Heart left ventricle (tissue), 13 donors: Measurements from ENCODE around the gene TESPA1.

Experiments
- POLR2A ChIP-seq, 2 donors: fragments of 450-650 bp; IDR thresholded peaks; one replicate each; pipeline ENCODE4 v1.6.1; 2017; ENCODE audit warnings: antibody characterized with exemption in 2 of 2, mild to moderate bottlenecking in 2 of 2, moderate library complexity in 2 of 2
- TF ChIP-seq, protein P1 (sequence below), 12 donors: fragments of 200-600 bp; sonication (generic) in 4 of 12; IDR thresholded peaks; one replicate each; pipeline versions ENCODE4 v1.5.0 to v1.8.0; 2018 to 2022; ENCODE audit warnings: antibody characterized with exemption in 12 of 12, mild to moderate bottlenecking in 5 of 12
- donor health status: ischemic (EF 13 %, LVEDD 7.1; RV severe dilation, severe dysfunction).
- donor health status: DM: no; HTN: yes; CAD: no.
- donor health status: DM: no; HTN: no; CAD: no.
- donor health status: ischemic (EF 25% LVEDD 6.9; RV normal size, moderate dysfunction).
- donor health status: ischemic (EF 25% LVEDD 5.7; RV mildly dilated, moderate dysfunction).
- donor health status: ischemic (EF 35%, LVEDD 5.7; RV mildly dilated, moderate dysfunction).
- donor health status: nonischemic (EF 11% LVEDD 7.7; RV severe dilation, severe dysfunction).
- donor health status: DM: yes; HTN: yes; CAD: no.
- donor health status: PGD.
- donor health status: ischemic (EF 29% LVEDD 5.4; RV normal size, mild dysfunction).
- donor health status: nonischemic (EF 23%, LVEDD 6.1; RV moderate dilation, normal function).

DNA sequence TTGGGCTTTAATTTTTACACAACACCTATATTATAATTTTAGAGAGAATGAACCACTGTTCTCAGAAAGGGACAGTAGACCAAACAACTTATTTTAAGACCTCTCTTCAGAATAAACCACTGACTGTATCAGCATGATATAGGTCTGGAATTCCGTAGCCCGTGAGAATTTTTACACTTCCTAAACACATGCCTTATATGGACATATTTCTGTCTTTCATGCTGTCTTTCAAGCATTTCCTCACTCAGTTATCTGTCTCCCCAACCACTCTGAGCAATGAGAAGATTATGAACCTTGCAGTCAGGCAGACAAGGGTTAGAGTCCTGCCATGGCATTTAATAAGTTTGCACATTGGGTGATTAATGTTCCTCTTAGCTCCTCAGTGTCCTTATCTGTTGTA is 17.8 kb upstream of the TESPA1 start:
- TF ChIP-seq POLR2A (IDR thresholded peaks at IDR 0.05): no peak
- TF ChIP-seq, protein P1, sequence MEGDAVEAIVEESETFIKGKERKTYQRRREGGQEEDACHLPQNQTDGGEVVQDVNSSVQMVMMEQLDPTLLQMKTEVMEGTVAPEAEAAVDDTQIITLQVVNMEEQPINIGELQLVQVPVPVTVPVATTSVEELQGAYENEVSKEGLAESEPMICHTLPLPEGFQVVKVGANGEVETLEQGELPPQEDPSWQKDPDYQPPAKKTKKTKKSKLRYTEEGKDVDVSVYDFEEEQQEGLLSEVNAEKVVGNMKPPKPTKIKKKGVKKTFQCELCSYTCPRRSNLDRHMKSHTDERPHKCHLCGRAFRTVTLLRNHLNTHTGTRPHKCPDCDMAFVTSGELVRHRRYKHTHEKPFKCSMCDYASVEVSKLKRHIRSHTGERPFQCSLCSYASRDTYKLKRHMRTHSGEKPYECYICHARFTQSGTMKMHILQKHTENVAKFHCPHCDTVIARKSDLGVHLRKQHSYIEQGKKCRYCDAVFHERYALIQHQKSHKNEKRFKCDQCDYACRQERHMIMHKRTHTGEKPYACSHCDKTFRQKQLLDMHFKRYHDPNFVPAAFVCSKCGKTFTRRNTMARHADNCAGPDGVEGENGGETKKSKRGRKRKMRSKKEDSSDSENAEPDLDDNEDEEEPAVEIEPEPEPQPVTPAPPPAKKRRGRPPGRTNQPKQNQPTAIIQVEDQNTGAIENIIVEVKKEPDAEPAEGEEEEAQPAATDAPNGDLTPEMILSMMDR (IDR thresholded peaks at IDR 0.05): no peak
